ENCODE measurements around the gene TNRC6B.

GRCh38 chr22:40335358-40335757, 157.6 kb downstream of the TNRC6B start:
- TF ChIP-seq CTCF (IDR thresholded peaks at IDR 0.05; ENCODE audit: poor library complexity) (no peak), EZH2 (IDR thresholded peaks at IDR 0.05; ENCODE audit: borderline replicate concordance) (no peak), EZH2phosphoT487 (IDR thresholded peaks at IDR 0.05; ENCODE audit: low read depth, severe bottlenecking, unreplicated experiment) (no peak)
